GM23338 (cell line): ENCODE results near the gene DIP2C. TPM values are rescaled to one million over a fixed set of nuclear protein-coding genes. Genes with fewer than 3 reads are reported as not detected.

ENCODE experiments used
- ATAC-seq: fragments of 200-7000 bp; cut with Tn5 transposase; 3 replicates; pipeline ENCODE4 v1.9.1; 2020
- DNase-seq: peaks from one replicate; pipeline ENCODE4 v3.0.0-alpha.2; 2015; ENCODE audit warnings: low spot score
- H2AFZ ChIP-seq: fragments of 200-600 bp; sonication (generic); 2 replicates; pipeline ENCODE4 v1.8.0; 2016; ENCODE audit warnings: antibody characterized with exemption, mild to moderate bottlenecking, moderate library complexity
- H3F3A ChIP-seq: fragments of 200-600 bp; sonication (generic); replicated peaks from 2 replicates; pipeline ENCODE4 v1.8.0; 2017; ENCODE audit warnings: antibody characterized with exemption, mixed run types, low read depth
- H3K27ac ChIP-seq: fragments of 200-600 bp; sonication (generic); 2 replicates; pipeline ENCODE4 v1.6.1; 2016; ENCODE audit warnings: low read depth
- H3K27me3 ChIP-seq: fragments of 200-600 bp; sonication (generic); 2 replicates; pipeline ENCODE4 v1.8.0; 2016; ENCODE audit warnings: mild to moderate bottlenecking, mixed run types, moderate library complexity; ENCODE audit not compliant: insufficient read depth
- H3K36me3 ChIP-seq: fragments of 200-600 bp; sonication (generic); 2 replicates; pipeline ENCODE4 v1.8.0; 2016; ENCODE audit warnings: mild to moderate bottlenecking; ENCODE audit not compliant: insufficient read depth
- H3K4me1 ChIP-seq: fragments of 200-600 bp; sonication (generic); 2 replicates; pipeline ENCODE4 v1.8.0; 2016; ENCODE audit warnings: mild to moderate bottlenecking, moderate library complexity; ENCODE audit not compliant: insufficient read depth
- H3K4me2 ChIP-seq: fragments of 200-600 bp; sonication (generic); 2 replicates; pipeline ENCODE4 v1.7.1; 2017; ENCODE audit warnings: mixed run types
- H3K4me3 ChIP-seq: fragments of 200-600 bp; sonication (generic); 2 replicates; pipeline ENCODE4 v1.6.1; 2016; ENCODE audit warnings: mixed run types
- H3K79me2 ChIP-seq: fragments of 200-600 bp; sonication (generic); replicated peaks from 2 replicates; pipeline ENCODE4 v1.8.0; 2017; ENCODE audit warnings: mild to moderate bottlenecking; ENCODE audit not compliant: insufficient read depth
- H3K9me2 ChIP-seq: fragments of 200-600 bp; sonication (generic); 2 replicates; pipeline ENCODE4 v1.8.0; 2017; ENCODE audit not compliant: insufficient read depth
- H4K20me1 ChIP-seq: fragments of 200-600 bp; sonication (generic); replicated peaks from 2 replicates; pipeline ENCODE4 v1.8.0; 2017; ENCODE audit warnings: mild to moderate bottlenecking; ENCODE audit not compliant: insufficient read depth
- H3K27ac Mint-ChIP-seq: 2 replicates; pipeline ENCODE4 v1.8.0; 2020; ENCODE audit warnings: inconsistent platforms, mild to moderate bottlenecking, moderate library complexity, mixed read lengths
- H3K27me3 Mint-ChIP-seq: 3 replicates; pipeline ENCODE4 v1.8.0; 2022; ENCODE audit warnings: low read depth, mild to moderate bottlenecking, moderate library complexity, mixed read lengths, inconsistent platforms; ENCODE audit not compliant: insufficient read depth, poor library complexity
- H3K36me3 Mint-ChIP-seq: 3 replicates; pipeline ENCODE4 v1.8.0; 2021; ENCODE audit warnings: low read depth, mild to moderate bottlenecking, inconsistent platforms, moderate library complexity, mixed read lengths
- H3K4me1 Mint-ChIP-seq: 3 replicates; pipeline ENCODE4 v1.8.0; 2020; ENCODE audit warnings: mild to moderate bottlenecking, inconsistent platforms, mixed read lengths
- H3K4me3 Mint-ChIP-seq: 3 replicates; pipeline ENCODE4 v1.8.0; 2021; ENCODE audit warnings: moderate library complexity, mild to moderate bottlenecking, inconsistent platforms, mixed read lengths
- H3K9me3 Mint-ChIP-seq: 3 replicates; pipeline ENCODE4 v1.8.0; 2020; ENCODE audit warnings: moderate library complexity, mild to moderate bottlenecking, inconsistent platforms, mixed read lengths
- CREB1 ChIP-seq: fragments of 250-450 bp; sonication (Bioruptor Pico); IDR thresholded peaks from 2 replicates; pipeline ENCODE4 v1.5.0; 2020; ENCODE audit warnings: low read depth, mild to moderate bottlenecking, moderate library complexity
- EZH2 ChIP-seq: fragments of 200-600 bp; sonication (generic); IDR thresholded peaks from one replicate; pipeline ENCODE4 v1.8.0; 2017; ENCODE audit warnings: antibody characterized with exemption, mild to moderate bottlenecking, low read depth; ENCODE audit not compliant: unreplicated experiment
- EZH2phosphoT487 ChIP-seq: fragments of 200-600 bp; sonication (generic); IDR thresholded peaks from one replicate; pipeline ENCODE4 v1.8.1; 2018; ENCODE audit warnings: antibody characterized with exemption; ENCODE audit not compliant: unreplicated experiment
- JUNB ChIP-seq: IDR thresholded peaks from one replicate; pipeline ENCODE4 v1.6.1; 2016; ENCODE audit warnings: antibody characterized with exemption; ENCODE audit not compliant: unreplicated experiment
- POLR2AphosphoS5 ChIP-seq: IDR thresholded peaks from 2 replicates; pipeline ENCODE4 v1.6.1; 2016; ENCODE audit warnings: antibody characterized with exemption, low read depth
- ZNF114 ChIP-seq: fragments of 250-450 bp; sonication (Bioruptor Pico); IDR thresholded peaks from 2 replicates; pipeline ENCODE4 v1.5.0; 2020; ENCODE audit warnings: mild to moderate bottlenecking, moderate library complexity
- ZNF331 ChIP-seq: fragments of 250-450 bp; sonication (Bioruptor Pico); IDR thresholded peaks from 2 replicates; pipeline ENCODE4 v1.5.0; 2020; ENCODE audit warnings: low read depth, mild to moderate bottlenecking, moderate library complexity
- polyA plus RNA-seq: library from polyadenylated mRNA; unstranded; fragments of >200 nt; fragmentation: Nextera tagmentation; extraction: Ambion mirVana; gene quantifications from 2 replicates; pipeline ENCODE4 v1.2.1, GENCODE V29; 2016
- total RNA-seq: library from RNA; depleted of rRNA; stranded (reverse); fragments of >200 nt; shearing (Covaris generic); gene quantifications from 2 replicates; pipeline ENCODE4 v1.2.3, GENCODE V29; 2014
- TF ChIP-seq, protein P1 (sequence below): IDR thresholded peaks from 2 replicates; pipeline ENCODE4 v1.6.1; 2016; ENCODE audit warnings: antibody characterized with exemption
- TF ChIP-seq, protein P2 (sequence below): IDR thresholded peaks from one replicate; pipeline ENCODE4 v1.6.1; 2018; ENCODE audit warnings: antibody characterized with exemption; ENCODE audit not compliant: unreplicated experiment
- TF ChIP-seq, protein P3 (sequence below), 2 experiments: fragments of 200-600 bp in 1 of 2; sonication (generic) in 1 of 2; conservative IDR thresholded peaks; 2 replicates each; pipeline versions ENCODE4 v1.5.1 to v1.6.1; 2016 to 2017; ENCODE audit warnings: antibody characterized with exemption in 2 of 2, low read depth in 2 of 2, mild to moderate bottlenecking in 2 of 2, moderate library complexity in 1 of 2

DIP2C gene
- total and polyA plus RNA-seq, 2 experiments from 2014 or later: 5.1 to 7.7 TPM

DNA sequence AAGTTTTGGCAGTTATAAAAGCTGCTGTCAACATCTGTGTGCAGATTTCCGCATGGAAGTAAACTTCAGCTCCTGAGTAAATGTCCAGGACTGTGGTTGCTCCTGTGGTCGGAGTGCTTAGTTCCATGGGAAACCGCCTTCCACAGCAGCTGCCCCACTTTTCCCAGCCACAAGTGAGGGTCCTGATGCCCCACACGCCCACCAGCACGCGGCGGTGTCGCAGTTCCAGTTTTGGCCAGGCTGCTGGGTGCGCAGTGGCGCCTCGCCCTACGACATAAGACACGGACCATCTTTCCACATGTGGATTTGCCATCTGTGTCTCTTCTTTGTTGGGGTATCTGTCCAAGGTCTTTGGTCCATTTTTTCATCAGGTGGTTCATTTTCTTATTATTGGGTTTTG lies 167.1 kb downstream of the DIP2C start:
- ATAC-seq (no peak), DNase-seq (no peak)
- H3K4me2 ChIP-seq: no peak overlapping the region
- Mint-ChIP-seq H3K4me3 (no peak overlapping the region), H3K27ac (no peak overlapping the region), H3K4me1 (peaks cover 29% of the 10 kb centered on the region), H3K9me3 (no peaks in the 10 kb centered on the region), H3K27me3 (peaks cover 6% of the 10 kb centered on the region), H3K36me3 (no peaks in the 10 kb centered on the region)
- H3K27me3 ChIP-seq: no peaks in the 10 kb centered on the region
- no peaks in the 10 kb centered on the region for H3K36me3 ChIP-seq
- no peaks in the 10 kb centered on the region for H3K9me2 ChIP-seq
- H3K4me3 ChIP-seq: no peak overlapping the region
- peaks cover 6% of the 10 kb centered on the region; the same call in 1 of the 2 replicates for H3K79me2 ChIP-seq
- no peak overlapping the region for H2AFZ ChIP-seq
- no peaks in the 10 kb centered on the region for H3K4me1 ChIP-seq
- H3F3A ChIP-seq: no peaks in the 10 kb centered on the region
- H3K27ac ChIP-seq: no peak overlapping the region
- no peak for TF ChIP-seq JUNB
- TF ChIP-seq, protein P1, sequence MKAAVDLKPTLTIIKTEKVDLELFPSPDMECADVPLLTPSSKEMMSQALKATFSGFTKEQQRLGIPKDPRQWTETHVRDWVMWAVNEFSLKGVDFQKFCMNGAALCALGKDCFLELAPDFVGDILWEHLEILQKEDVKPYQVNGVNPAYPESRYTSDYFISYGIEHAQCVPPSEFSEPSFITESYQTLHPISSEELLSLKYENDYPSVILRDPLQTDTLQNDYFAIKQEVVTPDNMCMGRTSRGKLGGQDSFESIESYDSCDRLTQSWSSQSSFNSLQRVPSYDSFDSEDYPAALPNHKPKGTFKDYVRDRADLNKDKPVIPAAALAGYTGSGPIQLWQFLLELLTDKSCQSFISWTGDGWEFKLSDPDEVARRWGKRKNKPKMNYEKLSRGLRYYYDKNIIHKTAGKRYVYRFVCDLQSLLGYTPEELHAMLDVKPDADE: no peak
- H4K20me1 ChIP-seq: no peaks in the 10 kb centered on the region; the same call in none of the 2 replicates

DNA sequence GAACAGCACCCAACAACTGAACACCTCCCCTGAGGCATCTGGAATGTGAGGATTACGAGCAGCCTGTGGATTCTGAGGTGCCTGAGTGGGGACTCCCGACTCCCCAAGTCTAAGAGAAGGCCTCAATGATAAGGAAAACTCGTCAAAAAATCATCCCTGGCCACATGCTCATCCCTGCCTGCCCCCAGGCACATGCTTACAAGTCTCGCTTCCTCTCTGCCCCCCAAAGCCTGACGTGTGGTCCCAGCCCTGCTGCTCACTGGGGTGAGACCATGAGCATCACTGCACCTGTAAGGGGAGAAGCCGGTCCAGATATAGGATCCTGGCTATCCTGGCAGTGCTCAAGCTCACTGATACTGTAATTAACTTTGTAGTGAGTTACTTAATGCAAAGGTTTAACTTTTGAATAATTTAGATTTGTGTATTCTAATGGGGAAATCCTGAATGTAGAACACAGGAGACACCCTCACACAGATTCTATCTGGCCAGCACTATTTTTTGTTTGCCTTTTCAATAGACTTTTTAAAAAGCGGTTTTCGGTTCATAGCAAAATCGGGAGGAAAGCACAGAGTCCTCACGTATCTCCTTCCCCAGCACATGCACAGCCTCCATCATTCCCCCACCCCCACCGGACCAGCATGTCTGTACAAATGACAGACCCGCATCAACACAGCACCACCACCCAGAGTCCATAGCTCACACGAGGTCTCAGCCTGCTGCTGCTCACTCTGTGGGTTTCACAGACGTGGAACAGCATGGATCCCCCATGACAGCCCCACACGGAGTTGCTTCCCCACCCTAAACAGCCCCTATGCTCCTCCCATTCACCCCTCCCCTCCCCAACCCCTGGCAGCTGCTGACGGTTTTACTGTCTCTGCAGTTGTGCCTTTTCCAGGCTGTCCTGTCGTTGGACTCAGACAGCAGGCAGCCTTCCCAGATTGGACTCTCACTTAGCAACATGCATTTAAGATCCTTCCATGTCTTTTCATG lies 167.9 kb downstream of the DIP2C start:
- Mint-ChIP-seq H3K36me3 (no peaks in the 10 kb centered on the region), H3K4me3 (no peak overlapping the region), H3K27ac (no peak overlapping the region), H3K4me1 (peaks cover 24% of the 10 kb centered on the region), H3K9me3 (no peaks in the 10 kb centered on the region), H3K27me3 (peaks cover 4% of the 10 kb centered on the region)
- Histone ChIP-seq H3K4me2 (no peak overlapping the region), H2AFZ (no peak overlapping the region), H3K36me3 (no peaks in the 10 kb centered on the region), H3F3A (no peaks in the 10 kb centered on the region), H4K20me1 (no peaks in the 10 kb centered on the region; the same call in none of the 2 replicates), H3K27me3 (no peaks in the 10 kb centered on the region), H3K4me1 (no peaks in the 10 kb centered on the region), H3K4me3 (no peak overlapping the region), H3K79me2 (peaks cover 6% of the 10 kb centered on the region; the same call in 1 of the 2 replicates), H3K9me2 (no peaks in the 10 kb centered on the region), H3K27ac (no peak overlapping the region)
- TF ChIP-seq, protein P2, sequence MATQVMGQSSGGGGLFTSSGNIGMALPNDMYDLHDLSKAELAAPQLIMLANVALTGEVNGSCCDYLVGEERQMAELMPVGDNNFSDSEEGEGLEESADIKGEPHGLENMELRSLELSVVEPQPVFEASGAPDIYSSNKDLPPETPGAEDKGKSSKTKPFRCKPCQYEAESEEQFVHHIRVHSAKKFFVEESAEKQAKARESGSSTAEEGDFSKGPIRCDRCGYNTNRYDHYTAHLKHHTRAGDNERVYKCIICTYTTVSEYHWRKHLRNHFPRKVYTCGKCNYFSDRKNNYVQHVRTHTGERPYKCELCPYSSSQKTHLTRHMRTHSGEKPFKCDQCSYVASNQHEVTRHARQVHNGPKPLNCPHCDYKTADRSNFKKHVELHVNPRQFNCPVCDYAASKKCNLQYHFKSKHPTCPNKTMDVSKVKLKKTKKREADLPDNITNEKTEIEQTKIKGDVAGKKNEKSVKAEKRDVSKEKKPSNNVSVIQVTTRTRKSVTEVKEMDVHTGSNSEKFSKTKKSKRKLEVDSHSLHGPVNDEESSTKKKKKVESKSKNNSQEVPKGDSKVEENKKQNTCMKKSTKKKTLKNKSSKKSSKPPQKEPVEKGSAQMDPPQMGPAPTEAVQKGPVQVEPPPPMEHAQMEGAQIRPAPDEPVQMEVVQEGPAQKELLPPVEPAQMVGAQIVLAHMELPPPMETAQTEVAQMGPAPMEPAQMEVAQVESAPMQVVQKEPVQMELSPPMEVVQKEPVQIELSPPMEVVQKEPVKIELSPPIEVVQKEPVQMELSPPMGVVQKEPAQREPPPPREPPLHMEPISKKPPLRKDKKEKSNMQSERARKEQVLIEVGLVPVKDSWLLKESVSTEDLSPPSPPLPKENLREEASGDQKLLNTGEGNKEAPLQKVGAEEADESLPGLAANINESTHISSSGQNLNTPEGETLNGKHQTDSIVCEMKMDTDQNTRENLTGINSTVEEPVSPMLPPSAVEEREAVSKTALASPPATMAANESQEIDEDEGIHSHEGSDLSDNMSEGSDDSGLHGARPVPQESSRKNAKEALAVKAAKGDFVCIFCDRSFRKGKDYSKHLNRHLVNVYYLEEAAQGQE: no peak
- TF ChIP-seq, protein P3, sequence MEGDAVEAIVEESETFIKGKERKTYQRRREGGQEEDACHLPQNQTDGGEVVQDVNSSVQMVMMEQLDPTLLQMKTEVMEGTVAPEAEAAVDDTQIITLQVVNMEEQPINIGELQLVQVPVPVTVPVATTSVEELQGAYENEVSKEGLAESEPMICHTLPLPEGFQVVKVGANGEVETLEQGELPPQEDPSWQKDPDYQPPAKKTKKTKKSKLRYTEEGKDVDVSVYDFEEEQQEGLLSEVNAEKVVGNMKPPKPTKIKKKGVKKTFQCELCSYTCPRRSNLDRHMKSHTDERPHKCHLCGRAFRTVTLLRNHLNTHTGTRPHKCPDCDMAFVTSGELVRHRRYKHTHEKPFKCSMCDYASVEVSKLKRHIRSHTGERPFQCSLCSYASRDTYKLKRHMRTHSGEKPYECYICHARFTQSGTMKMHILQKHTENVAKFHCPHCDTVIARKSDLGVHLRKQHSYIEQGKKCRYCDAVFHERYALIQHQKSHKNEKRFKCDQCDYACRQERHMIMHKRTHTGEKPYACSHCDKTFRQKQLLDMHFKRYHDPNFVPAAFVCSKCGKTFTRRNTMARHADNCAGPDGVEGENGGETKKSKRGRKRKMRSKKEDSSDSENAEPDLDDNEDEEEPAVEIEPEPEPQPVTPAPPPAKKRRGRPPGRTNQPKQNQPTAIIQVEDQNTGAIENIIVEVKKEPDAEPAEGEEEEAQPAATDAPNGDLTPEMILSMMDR (conservative IDR thresholded peaks at IDR 0.05; ENCODE audit: low read depth in 2 of 2): no peak
- no peak for TF ChIP-seq EZH2phosphoT487
- no peak for TF ChIP-seq CREB1 (CRISPR knock-in tag)
- TF ChIP-seq POLR2AphosphoS5: no peak
- TF ChIP-seq ZNF114 (CRISPR knock-in tag): no peak
- TF ChIP-seq EZH2: no peak
- TF ChIP-seq ZNF331 (CRISPR knock-in tag): no peak
- ATAC-seq: no peak; the same call in 2 of the 3 replicates
- DNase-seq: no peak
